AG04450 (cell line): Measurements from ENCODE around the gene CD79B. TPM values are rescaled to one million over a fixed set of nuclear protein-coding genes. Genes with fewer than 3 reads are reported as not detected.

ENCODE experiments used
- CTCF ChIA-PET: fragments of 300-600, 350-600 bp; formaldehyde crosslinking; extraction: SDS; loops from one replicate; lab custom pipeline; 2022; ENCODE audit warnings: antibody characterized with exemption, inconsistent platforms; lab: Charles Lee
- POLR2A ChIA-PET: fragments of 350-600 bp; formaldehyde crosslinking; extraction: SDS; loops from one replicate; lab custom pipeline; 2021; ENCODE audit warnings: antibody characterized with exemption, inconsistent platforms; lab: Yijun Ruan, JAX
- DNase-seq: peaks from one replicate; pipeline ENCODE4 v3.0.0-alpha.2; 2011; ENCODE audit warnings: low read depth, low spot score
- H3K27ac ChIP-seq: one replicate; pipeline ENCODE4 v1.5.1; 2012; ENCODE audit warnings: low read depth, low read length, control low read depth
- H3K27me3 ChIP-seq: one replicate; pipeline ENCODE4 v1.6.0; 2012; ENCODE audit warnings: low read length; ENCODE audit not compliant: control insufficient read depth, insufficient read depth
- H3K4me3 ChIP-seq: 2 replicates; pipeline ENCODE4 v1.5.1; 2011; ENCODE audit warnings: mild to moderate bottlenecking, low read depth, low read length, control low read depth
- H3K9me3 ChIP-seq: 2 replicates; pipeline ENCODE4 v1.5.1; 2012; ENCODE audit warnings: low read length; ENCODE audit not compliant: control insufficient read depth, insufficient read depth
- polyA minus RNA-seq: library from RNA; depleted of rRNA, polyadenylated mRNA; stranded (reverse); fragments of >200 nt; gene quantifications from 2 replicates; pipeline ENCODE4 v1.2.3, GENCODE V29; 2011; rRNA and poly(A)+ RNA removed
- polyA plus RNA-seq: library from polyadenylated mRNA; depleted of rRNA; stranded (reverse); fragments of >200 nt; gene quantifications from 2 replicates; pipeline ENCODE4 v1.2.3, GENCODE V29; 2011; rRNA removed
- TF ChIP-seq, protein P1 (sequence below): IDR thresholded peaks from 2 replicates; pipeline ENCODE4 v1.5.1; 2011; ENCODE audit warnings: low read depth, low read length, control low read depth, inconsistent platforms

The CD79B gene
- polyA plus RNA-seq (not detected in 2 replicates), polyA minus RNA-seq (not detected in 2 replicates)

GRCh38 chr17:63931981-63932561, at the start of gene CD79B:
CD79B (minus strand) TSS chr17:63932331; CDS start chr17:63932261, 70 bp downstream.
- POLR2A ChIA-PET = no interaction called here
- DNase-seq = no peak
- TF ChIP-seq, protein P1, sequence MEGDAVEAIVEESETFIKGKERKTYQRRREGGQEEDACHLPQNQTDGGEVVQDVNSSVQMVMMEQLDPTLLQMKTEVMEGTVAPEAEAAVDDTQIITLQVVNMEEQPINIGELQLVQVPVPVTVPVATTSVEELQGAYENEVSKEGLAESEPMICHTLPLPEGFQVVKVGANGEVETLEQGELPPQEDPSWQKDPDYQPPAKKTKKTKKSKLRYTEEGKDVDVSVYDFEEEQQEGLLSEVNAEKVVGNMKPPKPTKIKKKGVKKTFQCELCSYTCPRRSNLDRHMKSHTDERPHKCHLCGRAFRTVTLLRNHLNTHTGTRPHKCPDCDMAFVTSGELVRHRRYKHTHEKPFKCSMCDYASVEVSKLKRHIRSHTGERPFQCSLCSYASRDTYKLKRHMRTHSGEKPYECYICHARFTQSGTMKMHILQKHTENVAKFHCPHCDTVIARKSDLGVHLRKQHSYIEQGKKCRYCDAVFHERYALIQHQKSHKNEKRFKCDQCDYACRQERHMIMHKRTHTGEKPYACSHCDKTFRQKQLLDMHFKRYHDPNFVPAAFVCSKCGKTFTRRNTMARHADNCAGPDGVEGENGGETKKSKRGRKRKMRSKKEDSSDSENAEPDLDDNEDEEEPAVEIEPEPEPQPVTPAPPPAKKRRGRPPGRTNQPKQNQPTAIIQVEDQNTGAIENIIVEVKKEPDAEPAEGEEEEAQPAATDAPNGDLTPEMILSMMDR = no peak

GRCh38 chr17:63978272-63979200, 46.4 kb upstream of the CD79B start:
- Histone ChIP-seq H3K27ac (no peak overlapping the region), H3K9me3 (peaks cover 12% of the 10 kb centered on the region), H3K27me3 (peaks cover 5% of the 10 kb centered on the region), H3K4me3 (no peak overlapping the region)
- ChIA-PET POLR2A (no interaction called here), CTCF (interaction anchor here (2.2 kb wide), 1 partner anchor 32 kb away, joined by 6 read pairs; no protein-coding TSS in a partner anchor)
- TF ChIP-seq, protein P1 = no peak
- no peak for DNase-seq

More at GRCh38 chr17:63931981-63932561, at the start of gene CD79B:
- Histone ChIP-seq H3K4me3 (no peak within 1 kb of the TSS), H3K27me3 (peaks cover 24% of the 10 kb centered on the region), H3K9me3 (no peaks in the 10 kb centered on the region), H3K27ac (no peak within 1 kb of the TSS)
- CTCF ChIA-PET = interaction anchor here (2.8 kb wide), 1 partner anchor 13 kb away, joined by 14 read pairs; the partner anchor contains the start of gene GH1

- ChIA-PET CTCF (interaction anchor here (0.5 kb wide), 1 partner anchor 43 kb away, joined by 9 read pairs; no protein-coding TSS in a partner anchor), POLR2A (no interaction called here)
- no peaks in the 10 kb centered on the region; the same call in none of the 2 replicates for H3K9me3 ChIP-seq
- peaks cover 5% of the 10 kb centered on the region for H3K27me3 ChIP-seq
- DNase-seq = no peak
- no peak overlapping the region for H3K27ac ChIP-seq
- no peak overlapping the region for H3K4me3 ChIP-seq
- TF ChIP-seq, protein P1 = no peak
Observed at GRCh38 chr17:63976702-63977101, 44.6 kb upstream of the CD79B start.

- Histone ChIP-seq H3K9me3 (no peaks in the 10 kb centered on the region; the same call in 1 of the 2 replicates), H3K27ac (no peak overlapping the region), H3K4me3 (no peak overlapping the region), H3K27me3 (peaks cover 5% of the 10 kb centered on the region)
- POLR2A ChIA-PET = interaction anchor here (0.5 kb wide), 1 partner anchor 411 kb away, joined by 3 read pairs; no protein-coding TSS in a partner anchor
- TF ChIP-seq, protein P1 = no peak
- no peak for DNase-seq
- CTCF ChIA-PET = interaction anchor here (0.6 to 1.1 kb wide), 2 partner anchors 29 to 542 kb away, joined by 4 read pairs; no protein-coding TSS in a partner anchor
Observed at GRCh38 chr17:63975541-63976092, 43.5 kb upstream of the CD79B start.
